Panc1 (cell line): Measurements from ENCODE around the gene ASTE1. TPM values are rescaled to one million over a fixed set of nuclear protein-coding genes. Genes with fewer than 3 reads are reported as not detected.
A peak's percentile ranks its signal among the peaks of the same experiment; 100 is the strongest.
"Not testable (repeated sequence)": the region's sequence is repeated elsewhere in the genome, so short reads cannot be mapped to it uniquely, and the experiment has no call there.

Experiments
- ATAC-seq: fragments of 200-7000 bp; cut with Tn5 transposase; 2 replicates; pipeline ENCODE4 v1.9.1; 2020; ENCODE audit warnings: mild to moderate bottlenecking, moderate library complexity
- BruUV-seq: library from RNA; stranded (reverse); fragments of 400-500 nt; replicated peaks from 2 replicates; lab custom pipeline; 2021; lab: Mats Ljungman, UMichigan
- CTCF ChIA-PET: fragments of 300-600 bp; sonication (Branson Sonifier 250); formaldehyde crosslinking; loops from one replicate; lab custom pipeline; 2022; ENCODE audit warnings: antibody characterized with exemption; lab: Charles Lee
- POLR2A ChIA-PET: fragments of 300-600 bp; sonication (Branson Sonifier 250); formaldehyde crosslinking; loops from one replicate; lab custom pipeline; 2022; ENCODE audit warnings: antibody characterized with exemption; lab: Charles Lee
- DNase-seq: peaks from one replicate; pipeline ENCODE4 v3.0.0-alpha.2; 2010; ENCODE audit warnings: low read depth, low spot score
- H3K27ac ChIP-seq: 2 replicates; pipeline ENCODE4 v1.5.1; 2011; ENCODE audit warnings: mild to moderate bottlenecking, low read length, inconsistent platforms
- H3K27me3 ChIP-seq: fragments of 200-500 bp; sonication (Bioruptor generic); 2 replicates; pipeline ENCODE4 v1.6.0; 2014; ENCODE audit warnings: low read length, inconsistent platforms; ENCODE audit not compliant: control insufficient read depth, insufficient read depth
- H3K36me3 ChIP-seq: fragments of 200-500 bp; sonication (Bioruptor generic); 2 replicates; pipeline ENCODE4 v1.5.1; 2014; ENCODE audit warnings: inconsistent platforms, mild to moderate bottlenecking, low read length, moderate library complexity; ENCODE audit not compliant: control insufficient read depth, insufficient read depth
- H3K4me1 ChIP-seq: 2 replicates; pipeline ENCODE4 v1.5.1; 2011; ENCODE audit warnings: inconsistent platforms, mild to moderate bottlenecking, low read length, moderate library complexity; ENCODE audit not compliant: control insufficient read depth, insufficient read depth
- H3K4me3 ChIP-seq, 2 experiments: 2 replicates each; pipeline ENCODE4 v1.5.1; 2011 to 2012; ENCODE audit warnings: low read depth in 2 of 2, low read length in 2 of 2, mild to moderate bottlenecking in 2 of 2, inconsistent platforms in 1 of 2, moderate library complexity in 1 of 2
- H3K9me3 ChIP-seq: fragments of 200-500 bp; sonication (Bioruptor generic); 2 replicates; pipeline ENCODE4 v1.5.1; 2014; ENCODE audit warnings: low read depth, mild to moderate bottlenecking, inconsistent platforms, low read length, moderate library complexity; ENCODE audit not compliant: control insufficient read depth, insufficient read depth
- CTCF ChIP-seq: fragments of 450-650 bp; IDR thresholded peaks from 2 replicates; pipeline ENCODE4 v1.5.1; 2017; ENCODE audit warnings: mild to moderate bottlenecking
- REST ChIP-seq, 2 experiments: IDR thresholded peaks; 2 replicates each; pipeline ENCODE4 v1.6.1; 2011 to 2012; ENCODE audit warnings: low read depth in 2 of 2, control low read depth in 1 of 2, low read length in 1 of 2, mild to moderate bottlenecking in 1 of 2, moderate library complexity in 1 of 2; ENCODE audit not compliant: insufficient read depth in 1 of 2
- SIN3A ChIP-seq: IDR thresholded peaks from 2 replicates; pipeline ENCODE4 v1.6.1; 2012; ENCODE audit warnings: low read depth, mild to moderate bottlenecking, low read length, moderate library complexity, borderline replicate concordance; ENCODE audit not compliant: insufficient read depth
- TCF7L2 ChIP-seq: IDR thresholded peaks from 2 replicates; pipeline ENCODE4 v1.6.1; 2011; ENCODE audit warnings: mild to moderate bottlenecking, low read depth, low read length, inconsistent platforms
- in situ Hi-C: cut with HindIII; loops from 2 replicates; pipeline ENCODE4 v1.10.0; 2016; ENCODE audit warnings: low sequenced_read_pairs, low pct_unique_long_range_greater_than_20kb
- intact Hi-C: fragments of 100-400 bp; cut with micrococcal nuclease; formaldehyde crosslinking; loops from one replicate; pipeline ENCODE4 v1.10.0; 2022; ENCODE audit not compliant: unreplicated experiment
- total RNA-seq: library from RNA; stranded (reverse); gene quantifications from one replicate; pipeline ENCODE4 v1.2.1, GENCODE V29; 2021; ENCODE audit not compliant: unreplicated experiment

The ASTE1 gene
- total RNA-seq, 1 experiment from 2014 or later, result 7.4 TPM

- ChIA-PET CTCF (no interaction called here), POLR2A (interaction anchor here (0.5 kb wide), 1 partner anchor 1858 kb away, joined by 4 read pairs; no protein-coding TSS in a partner anchor)
- in situ Hi-C loops (no loop called here), intact Hi-C loops (no loop called here)
- no peaks in the 10 kb centered on the region for H3K9me3 ChIP-seq
- H3K36me3 ChIP-seq, result no peaks in the 10 kb centered on the region
- DNase-seq (no peak), ATAC-seq (no peak)
- no peaks in the 10 kb centered on the region for H3K4me1 ChIP-seq
- H3K4me3 ChIP-seq, result no peak overlapping the region
- no peak overlapping the region for H3K27ac ChIP-seq
- H3K27me3 ChIP-seq, result no peaks in the 10 kb centered on the region
- no TSS peak for BruUV-seq
- TF ChIP-seq CTCF (peak; percentile 33; the same call in 1 of the 2 replicates), TCF7L2 (no peak)
Measured at GRCh38 chr3:131047582-131047981, 21.0 kb upstream of the ASTE1 start.

- H3K4me3 ChIP-seq, H3K27me3 ChIP-seq, H3K4me1 ChIP-seq, CTCF ChIA-PET, BruUV-seq, H3K9me3 ChIP-seq, in situ Hi-C loops, ATAC-seq, H3K27ac ChIP-seq, POLR2A ChIA-PET, H3K36me3 ChIP-seq, intact Hi-C loops, DNase-seq: not testable (repeated sequence)
Measured at GRCh38 chr3:131042271-131042985, 15.8 kb upstream of the ASTE1 start.

GRCh38 chr3:131038326-131038725, 11.7 kb upstream of the ASTE1 start:
- no TSS peak for BruUV-seq
- CTCF ChIA-PET, result no interaction called here
- TF ChIP-seq REST (IDR thresholded peaks at IDR 0.05; ENCODE audit: insufficient read depth in 1 of 2, low read depth in 2 of 2, low read length in 1 of 2) (no peak), TCF7L2 (no peak), SIN3A (no peak)

More at GRCh38 chr3:131038326-131038725, 11.7 kb upstream of the ASTE1 start:
- H3K4me3 ChIP-seq, result no peak overlapping the region
- intact Hi-C loops, result loop anchor here (10.0 kb wide), 2 partner anchors 326 to 446 kb away; no protein-coding TSS in a partner anchor
- H3K9me3 ChIP-seq, result no peaks in the 10 kb centered on the region
- POLR2A ChIA-PET, result no interaction called here
- in situ Hi-C loops, result no loop called here
- ATAC-seq (no peak), DNase-seq (no peak)
- no peaks in the 10 kb centered on the region for H3K36me3 ChIP-seq
- H3K4me1 ChIP-seq, result no peaks in the 10 kb centered on the region
- H3K27me3 ChIP-seq, result no peaks in the 10 kb centered on the region
- no peak overlapping the region for H3K27ac ChIP-seq
